Measurements from ENCODE around the gene B4GALT3. TPM values are rescaled to one million over a fixed set of nuclear protein-coding genes. Genes with fewer than 3 reads are reported as not detected.
A peak's percentile ranks its signal among the peaks of the same experiment; 100 is the strongest.

The B4GALT3 gene
- total and polyA plus RNA-seq, 9 of the 15 experiments (the other 6 are each of a cell fraction or from before 2014, with no cell fraction given): 31.2 to 103 (median 46.1) TPM

- TF ChIP-seq STAT6 (CRISPR knock-in tag; IDR thresholded peaks at IDR 0.05) (no peak), SMAD1 (IDR thresholded peaks at IDR 0.05; ENCODE audit: low read depth, low read length, partially characterized antibody) (no peak), ZNF24 (IDR thresholded peaks at IDR 0.05) (peak; percentile 90), XRCC4 (IDR thresholded peaks at IDR 0.05; ENCODE audit: extremely low read depth, insufficient read depth, insufficient read length) (no peak), HOXB6 (CRISPR knock-in tag; IDR thresholded peaks at IDR 0.05; ENCODE audit: borderline replicate concordance) (peak; percentile 61; the same call in 1 of the 2 replicates), CREB3 (tag; conservative IDR thresholded peaks at IDR 0.05; ENCODE audit: low read depth) (0 out of 2 replicates have a peak, but pooled peaks have one; percentile 57), DDX20 (tag; IDR thresholded peaks at IDR 0.05; ENCODE audit: low read depth) (no peak), E2F4 (CRISPR knock-in tag; IDR thresholded peaks at IDR 0.05; ENCODE audit: low read depth) (no peak), FOXJ2 (tag; IDR thresholded peaks at IDR 0.05) (no peak), MTF1 (CRISPR knock-in tag; IDR thresholded peaks at IDR 0.05; ENCODE audit: borderline replicate concordance) (no peak), ZNF589 (CRISPR knock-in tag; IDR thresholded peaks at IDR 0.05; ENCODE audit: low read depth) (peak; percentile 49; the same call in 1 of the 2 replicates), BACH1 (tag; IDR thresholded peaks at IDR 0.05) (no peak), FOXM1 (IDR thresholded peaks at IDR 0.05; ENCODE audit: low read depth) (no peak), FOXM1 (CRISPR knock-in tag; IDR thresholded peaks at IDR 0.05; ENCODE audit: low read depth) (no peak), ATF7 (IDR thresholded peaks at IDR 0.05) (peak; percentile 66), RFX7 (CRISPR knock-in tag; IDR thresholded peaks at IDR 0.05) (no peak), MITF (IDR thresholded peaks at IDR 0.05) (no peak), TFAM (CRISPR knock-in tag; conservative IDR thresholded peaks at IDR 0.05) (no peak), RNF2 (IDR thresholded peaks at IDR 0.05) (peak; percentile 83; the same call in 1 of the 2 replicates), COPS2 (conservative IDR thresholded peaks at IDR 0.05) (no peak), RBFOX2 (IDR thresholded peaks at IDR 0.05; ENCODE audit: low read depth, low read length) (peak; percentile 95), NFIX (CRISPR knock-in tag; IDR thresholded peaks at IDR 0.05; ENCODE audit: low read depth) (no peak), ZNF263 (CRISPR knock-in tag; IDR thresholded peaks at IDR 0.05; ENCODE audit: borderline replicate concordance) (peak; percentile 43; the same call in 1 of the 2 replicates)
Observed at GRCh38 chr1:161177112-161177935, at the start of gene B4GALT3 (continued).

Data from K562 (cell line).